GM18499 (cell line): ENCODE measurements around the gene ULK4.
A peak's percentile ranks its signal among the peaks of the same experiment; 100 is the strongest.
"Not testable (repeated sequence)": the region's sequence is repeated elsewhere in the genome, so short reads cannot be mapped to it uniquely, and the experiment has no call there.

Source experiments
- ATAC-seq: cut with Tn5 transposase; IDR thresholded peaks from one replicate; pipeline ENCODE4 v1.9.1; 2021; ENCODE audit warnings: moderate number of reproducible peaks; ENCODE audit not compliant: insufficient read depth, unreplicated experiment

ULK4 gene

DNA sequence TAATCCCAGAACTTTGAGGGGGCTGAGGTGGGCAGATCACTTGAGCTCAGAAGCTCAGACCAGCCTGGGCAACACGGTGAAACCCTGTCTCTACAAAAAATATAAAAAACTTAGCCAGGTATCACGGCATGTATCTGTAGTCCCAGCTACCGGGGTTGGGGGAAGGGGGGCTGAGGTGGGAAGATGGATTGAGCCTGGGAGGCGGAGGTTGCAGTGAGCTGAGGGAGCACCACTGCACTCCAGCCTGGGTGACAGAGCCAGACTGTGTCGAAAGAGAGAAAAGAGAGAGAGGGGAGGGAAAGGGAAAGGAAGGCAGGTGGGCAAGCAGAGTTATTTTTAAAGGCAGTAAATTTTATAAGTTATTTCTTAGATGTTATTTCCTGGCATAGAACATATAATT is 368.1 kb downstream of the ULK4 start:
- no peak for ATAC-seq

DNA sequence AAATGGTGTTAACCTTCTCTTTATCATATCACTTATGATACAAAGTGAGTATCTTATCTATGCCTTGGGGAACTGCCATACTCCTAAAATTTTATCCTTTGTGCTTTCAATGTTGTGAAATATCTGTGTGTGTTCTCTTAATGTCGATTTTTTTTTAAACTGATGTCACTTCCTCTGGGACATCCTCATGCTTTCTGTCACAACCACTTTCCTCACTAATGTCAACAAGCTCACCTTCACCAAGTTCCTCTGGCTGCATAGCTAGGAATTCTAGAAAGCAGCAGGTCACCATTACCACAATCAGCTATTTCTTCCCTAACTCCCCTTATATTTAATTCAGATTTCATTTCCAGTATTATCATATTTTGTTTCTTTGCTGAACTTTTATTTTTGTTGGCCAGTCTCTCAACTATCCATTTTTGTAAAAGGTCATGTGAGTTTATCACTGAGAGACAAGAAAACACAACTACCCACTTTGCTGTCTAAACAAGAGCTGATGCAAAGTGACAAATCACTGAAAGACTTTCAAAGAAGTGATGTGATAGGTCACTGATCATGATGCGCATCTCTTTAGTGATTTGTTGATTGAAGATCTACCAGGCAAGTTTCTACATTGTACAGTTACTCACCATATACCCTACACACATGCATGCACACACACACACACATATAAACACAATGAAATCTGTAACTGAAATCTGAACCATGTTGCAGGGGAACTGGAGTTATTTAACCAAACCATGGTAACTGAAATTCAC is 369.0 kb downstream of the ULK4 start:
- ATAC-seq: no peak

DNA sequence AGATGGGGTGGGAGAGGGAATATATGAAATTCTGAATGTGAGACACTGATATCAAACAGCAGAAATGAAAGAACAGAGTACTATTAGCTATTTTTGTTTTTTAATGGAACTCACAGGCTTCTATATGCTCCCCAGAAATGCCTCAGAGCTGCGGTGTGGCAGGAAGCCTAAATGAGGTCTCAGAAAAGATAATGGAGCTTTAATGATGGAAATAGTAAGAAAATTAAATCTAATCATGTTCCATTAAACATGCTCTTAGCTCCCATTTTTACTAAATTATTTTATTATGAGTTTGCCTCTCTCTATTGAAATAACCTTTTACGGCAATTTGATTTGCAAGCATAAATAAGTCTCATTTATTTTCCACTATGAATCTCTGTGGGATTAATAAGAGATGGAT is 378.9 kb downstream of the ULK4 start:
- no peak for ATAC-seq

DNA sequence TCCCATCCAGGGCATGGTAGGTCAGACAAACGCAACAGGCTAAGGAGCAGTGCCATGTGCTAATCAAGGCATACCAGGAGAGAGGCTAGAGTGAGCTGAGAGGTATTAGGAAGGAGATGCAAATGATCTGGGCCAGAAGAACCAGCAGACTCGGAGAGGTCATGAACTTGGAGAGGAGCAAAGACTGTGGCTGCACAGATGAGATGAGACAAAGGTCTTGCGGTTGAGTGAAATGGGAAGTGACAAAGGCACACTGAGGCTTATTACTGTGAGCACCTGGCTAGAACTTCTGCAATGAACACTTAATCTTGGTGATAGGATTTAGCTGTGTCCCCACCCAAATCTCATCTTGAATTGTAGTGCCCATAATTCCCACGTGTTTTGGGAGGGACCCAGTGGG is 380.2 kb downstream of the ULK4 start:
- ATAC-seq: peak; percentile 95

DNA sequence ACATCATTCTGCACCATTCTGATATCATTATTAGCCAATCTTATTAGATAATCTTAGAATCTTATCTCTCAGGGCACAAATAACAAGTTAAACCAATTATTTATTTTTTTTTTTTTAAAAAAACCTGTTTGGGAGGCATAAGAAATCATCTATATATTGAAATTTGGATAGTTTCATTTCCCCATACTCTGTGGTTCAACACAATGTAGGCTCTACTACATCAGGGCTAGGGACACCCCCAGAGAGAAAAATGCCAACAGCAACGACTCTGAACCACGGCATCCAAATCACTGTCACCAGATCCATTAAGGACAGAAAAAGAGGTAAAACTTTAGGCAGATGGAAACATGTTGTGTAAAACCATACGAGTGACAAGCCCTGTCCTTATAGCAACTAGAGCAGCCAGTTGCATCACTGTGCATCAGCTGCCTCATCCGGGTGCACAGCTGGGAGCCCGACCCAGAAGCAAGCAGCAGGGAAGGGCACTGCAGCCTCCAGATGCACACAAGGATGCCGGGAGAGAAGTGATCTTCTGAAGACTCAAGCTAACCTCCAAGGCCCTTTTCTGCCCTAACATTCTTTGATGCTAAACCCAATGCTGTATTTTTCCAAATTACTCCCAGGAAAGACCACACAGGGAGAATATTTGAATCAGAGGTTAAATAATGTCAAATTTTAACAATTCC is 381.5 kb downstream of the ULK4 start:
- ATAC-seq: no peak

DNA sequence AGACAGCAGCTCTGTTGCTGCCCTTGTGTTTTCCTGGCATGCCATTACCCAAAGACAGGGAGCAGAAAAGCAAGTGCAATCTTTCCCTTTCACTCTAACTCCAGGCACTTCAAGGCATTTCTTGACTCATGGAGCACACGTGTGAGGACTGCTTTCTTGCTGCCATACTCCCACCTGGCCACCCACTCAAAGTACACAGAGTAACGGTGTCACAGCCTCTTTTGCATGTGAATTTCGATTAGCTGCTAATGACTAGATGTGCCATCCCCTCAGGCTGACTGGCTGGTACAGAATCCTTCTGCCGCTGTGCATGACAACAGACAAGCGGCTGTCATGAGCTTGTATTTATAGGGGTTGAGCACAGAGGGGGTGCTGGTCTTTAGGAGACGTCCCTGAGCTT is 382.0 kb downstream of the ULK4 start:
- no peak for ATAC-seq

DNA sequence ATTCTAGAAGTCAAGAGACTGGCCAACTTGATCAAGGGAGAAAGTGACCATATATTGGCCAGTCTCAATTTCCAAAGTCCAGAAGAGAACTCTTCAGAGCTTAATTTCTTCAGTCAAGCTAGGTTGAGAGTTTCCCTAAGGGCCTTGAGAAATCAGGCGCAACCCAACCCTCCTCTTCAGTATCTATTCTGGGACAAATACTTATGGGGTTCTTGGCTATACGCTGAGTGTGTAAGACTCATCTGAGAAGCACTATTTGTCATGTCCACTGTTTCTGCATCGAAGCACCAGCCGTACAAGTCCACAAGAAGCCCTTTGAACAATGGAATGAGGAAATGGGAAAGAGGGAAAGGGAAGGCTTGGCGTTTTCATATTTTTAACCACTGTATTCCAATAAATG is 383.1 kb downstream of the ULK4 start:
- ATAC-seq: no peak

DNA sequence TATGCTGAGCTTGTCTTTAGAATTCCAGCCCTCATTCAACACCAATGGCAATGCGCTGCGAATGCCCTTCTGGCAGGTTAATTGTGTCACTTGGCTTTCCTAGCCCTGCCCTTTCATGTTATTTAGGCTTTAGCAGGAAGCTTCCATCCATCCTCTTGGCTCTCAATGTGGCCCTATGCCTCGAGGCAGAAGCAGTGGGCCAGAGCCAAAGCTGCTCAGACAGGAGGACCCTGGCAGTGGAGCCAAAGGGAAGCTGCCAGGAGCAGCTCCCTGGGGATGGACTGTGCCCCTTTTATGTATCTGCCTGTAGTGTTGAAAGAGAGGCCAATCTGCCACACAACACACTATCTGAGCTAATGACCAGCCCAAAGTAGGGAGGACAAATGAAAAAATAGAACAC is 386.2 kb downstream of the ULK4 start:
- ATAC-seq: no peak

DNA sequence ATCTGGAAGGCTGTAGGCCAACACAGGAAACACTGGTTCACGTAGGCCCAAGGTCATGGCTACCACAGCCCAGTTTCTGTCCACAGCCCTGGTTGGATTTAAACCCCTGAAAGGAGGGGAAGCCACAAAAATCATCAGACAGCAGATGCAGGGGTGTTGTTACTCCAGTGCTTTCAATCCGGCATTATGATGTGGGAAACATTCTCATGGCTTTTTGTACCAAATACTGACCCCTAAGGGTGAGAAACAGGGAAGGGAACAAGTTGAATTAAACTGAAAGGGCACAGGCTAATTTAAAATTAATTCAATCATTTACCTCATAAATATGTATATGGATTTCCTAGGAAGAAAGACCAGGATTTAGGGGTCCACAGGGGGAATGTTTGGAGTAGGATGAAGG is 387.0 kb downstream of the ULK4 start:
- no peak for ATAC-seq

DNA sequence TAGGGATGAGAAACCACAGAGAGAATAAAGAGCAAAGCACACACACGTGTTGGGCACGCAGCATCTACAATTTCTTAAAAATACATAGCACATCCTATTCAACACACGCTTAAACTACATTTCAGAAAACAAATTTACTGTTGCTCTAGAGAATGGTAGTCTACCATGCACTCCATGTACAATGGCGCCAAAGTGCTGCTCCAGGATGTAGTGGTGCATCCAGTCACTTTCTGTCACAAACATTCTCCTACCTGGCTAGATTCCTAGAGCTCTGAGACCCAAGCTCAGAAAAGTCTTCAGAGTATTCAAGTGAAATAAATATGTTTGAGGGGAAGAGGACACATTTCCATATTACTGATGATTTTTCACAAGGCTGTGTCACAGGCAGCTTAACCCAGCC is 388.3 kb downstream of the ULK4 start:
- ATAC-seq: no peak

DNA sequence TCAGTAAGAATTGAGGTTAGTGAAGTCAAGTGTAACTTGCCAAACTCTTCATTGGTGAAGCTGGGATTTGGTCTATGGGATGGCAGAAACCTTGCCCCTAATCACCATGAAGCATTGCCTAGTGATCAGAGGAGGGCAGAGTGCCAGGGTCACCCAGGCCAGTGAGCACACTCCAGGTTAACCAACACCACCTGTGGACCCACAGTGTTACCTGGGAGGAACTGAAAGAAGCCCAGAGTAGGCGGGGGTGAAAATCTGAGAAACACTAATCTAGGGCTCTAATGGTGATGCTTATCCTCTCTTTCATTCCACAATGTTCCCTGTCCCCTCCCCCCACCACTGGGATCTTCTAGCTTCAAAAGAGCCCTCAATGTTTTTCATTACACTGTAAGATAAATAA is 389.8 kb downstream of the ULK4 start:
- no peak for ATAC-seq

DNA sequence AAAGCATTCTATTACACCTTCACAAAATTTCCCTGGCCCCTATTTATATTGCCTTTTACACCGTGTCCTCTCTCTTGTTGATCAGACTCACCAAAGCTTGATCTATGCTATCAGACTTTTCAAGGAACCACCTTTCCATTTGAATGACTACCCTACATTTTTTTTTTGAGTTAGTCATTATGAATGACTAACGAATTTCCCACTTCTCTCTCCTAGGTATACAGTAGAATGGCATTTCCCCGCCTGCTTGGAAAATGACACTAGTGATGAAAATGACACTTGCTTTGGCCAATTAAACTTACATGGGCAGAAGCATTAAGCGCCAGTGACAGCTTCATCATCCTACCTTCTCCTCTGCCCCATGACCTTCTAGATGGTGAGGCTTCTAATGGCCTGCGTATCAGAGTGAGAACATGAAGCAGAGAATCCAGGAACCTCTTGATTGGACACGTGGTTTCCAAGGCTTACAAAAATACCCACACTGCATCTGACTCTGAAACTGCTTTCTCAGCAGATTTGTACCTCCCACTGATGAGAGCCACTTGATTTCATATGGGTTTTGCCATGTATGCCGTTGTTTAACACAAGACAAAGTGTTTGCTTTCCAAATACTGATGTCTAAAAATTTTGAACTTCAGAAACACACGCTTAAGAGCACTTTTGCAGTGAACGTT is 392.1 kb downstream of the ULK4 start:
- ATAC-seq: no peak

DNA sequence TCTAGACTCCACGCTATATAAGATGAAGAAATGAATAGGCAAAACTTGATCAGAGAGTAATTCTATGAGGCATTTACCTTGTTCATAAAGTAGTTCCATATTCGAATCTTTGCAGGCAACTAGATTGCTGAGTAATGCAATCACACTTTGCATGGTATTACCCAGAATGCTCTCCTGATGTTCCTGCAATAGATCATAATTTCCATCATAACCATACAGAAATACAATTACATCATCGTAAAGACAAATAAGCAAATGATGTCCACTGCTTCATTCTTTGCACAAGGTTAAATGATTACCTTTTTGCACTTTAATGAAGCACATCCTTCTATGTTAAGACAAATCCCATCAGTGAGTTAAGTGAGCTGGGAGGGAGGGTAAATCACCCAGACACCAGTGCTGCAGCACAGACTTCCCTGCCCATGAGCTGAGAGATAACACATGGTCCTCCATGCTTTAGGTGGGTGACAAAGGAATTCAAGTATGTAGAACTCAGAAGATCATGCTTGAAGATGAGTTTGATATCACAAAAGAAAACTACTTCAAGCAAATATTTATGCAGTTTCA is 395.9 kb downstream of the ULK4 start:
- ATAC-seq: no peak

DNA sequence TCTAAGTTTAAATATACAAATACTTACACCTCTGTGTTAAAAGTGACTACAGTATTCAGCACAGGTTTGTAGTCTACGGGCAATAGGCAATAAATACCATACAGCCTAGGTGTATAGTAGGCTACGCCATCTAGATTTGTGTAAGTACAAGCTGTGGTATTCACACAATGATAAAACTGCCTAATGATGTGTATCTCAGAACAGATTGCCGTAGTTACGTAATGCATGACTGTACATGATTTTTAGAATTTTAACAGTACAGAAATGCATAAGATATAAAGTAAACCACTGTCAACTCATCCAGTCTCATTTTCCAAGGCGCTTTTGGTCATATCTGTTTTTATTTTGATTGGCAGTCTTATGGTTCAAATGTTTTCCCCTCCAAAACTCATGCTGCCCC is 396.9 kb downstream of the ULK4 start:
- no peak for ATAC-seq

DNA sequence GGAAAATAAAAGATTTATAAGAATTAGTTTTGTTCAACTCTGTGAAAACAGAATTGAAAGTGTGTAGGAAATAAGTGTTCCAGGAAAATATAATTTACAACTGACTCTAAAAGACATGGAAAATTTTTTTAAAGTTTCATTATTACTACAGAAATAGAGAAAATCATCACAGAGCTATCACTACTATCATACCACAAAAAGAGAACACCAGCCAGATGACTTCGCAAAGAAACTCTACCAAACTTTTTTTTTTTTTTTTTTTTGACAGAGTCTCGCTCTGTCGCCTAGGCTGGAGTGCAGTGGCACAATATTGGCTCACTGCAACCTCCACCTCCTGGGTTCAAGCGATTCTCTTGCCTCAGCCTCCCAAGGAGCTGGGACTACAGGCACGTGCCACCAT is 405.7 kb downstream of the ULK4 start:
- not testable (repeated sequence) for ATAC-seq

DNA sequence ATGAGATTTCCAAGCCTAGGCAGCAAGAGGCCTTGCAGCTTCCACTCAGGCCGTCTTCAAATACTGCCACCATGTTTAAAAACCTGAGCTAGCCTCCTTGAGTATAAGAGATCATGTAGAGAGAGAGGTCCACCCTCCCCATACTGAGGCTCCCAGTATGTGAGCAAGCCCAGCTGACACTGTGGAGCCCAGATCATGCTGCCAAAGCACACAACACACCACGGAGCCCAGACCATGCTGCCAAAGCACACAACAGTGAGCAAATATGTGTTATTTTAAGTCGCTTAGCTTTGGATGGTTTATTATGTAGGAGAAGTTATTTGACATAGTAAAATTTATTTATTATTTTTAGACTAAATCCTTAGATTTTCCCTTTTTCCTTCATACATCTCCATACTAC is 428.9 kb downstream of the ULK4 start:
- ATAC-seq: no peak

DNA sequence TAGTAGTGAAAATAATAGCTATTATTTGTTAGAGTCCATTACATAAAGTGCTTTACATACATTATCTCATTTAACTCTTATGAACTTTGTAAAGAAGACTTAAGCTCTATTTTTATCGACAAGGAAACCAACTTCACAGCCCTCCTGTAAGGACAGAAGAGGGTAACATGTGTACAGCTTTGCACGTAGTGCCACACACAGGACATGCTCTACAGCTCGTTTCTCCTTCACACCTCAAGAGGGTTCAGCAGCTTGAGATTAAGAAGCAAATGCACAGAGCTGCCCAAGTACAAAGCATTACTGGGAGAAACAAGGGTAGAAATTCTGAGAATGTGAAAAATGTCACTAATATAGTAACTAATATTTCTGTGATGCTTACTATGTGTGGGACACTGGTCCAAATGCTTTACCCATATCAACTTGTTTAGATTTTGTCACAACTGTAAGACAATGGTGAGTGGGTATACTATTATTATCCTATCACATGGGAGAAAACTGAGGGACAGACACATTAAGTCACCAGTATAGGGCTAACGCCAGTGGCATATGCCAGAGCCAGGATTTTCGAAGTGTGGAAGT is 434.8 kb downstream of the ULK4 start:
- ATAC-seq: no peak

DNA sequence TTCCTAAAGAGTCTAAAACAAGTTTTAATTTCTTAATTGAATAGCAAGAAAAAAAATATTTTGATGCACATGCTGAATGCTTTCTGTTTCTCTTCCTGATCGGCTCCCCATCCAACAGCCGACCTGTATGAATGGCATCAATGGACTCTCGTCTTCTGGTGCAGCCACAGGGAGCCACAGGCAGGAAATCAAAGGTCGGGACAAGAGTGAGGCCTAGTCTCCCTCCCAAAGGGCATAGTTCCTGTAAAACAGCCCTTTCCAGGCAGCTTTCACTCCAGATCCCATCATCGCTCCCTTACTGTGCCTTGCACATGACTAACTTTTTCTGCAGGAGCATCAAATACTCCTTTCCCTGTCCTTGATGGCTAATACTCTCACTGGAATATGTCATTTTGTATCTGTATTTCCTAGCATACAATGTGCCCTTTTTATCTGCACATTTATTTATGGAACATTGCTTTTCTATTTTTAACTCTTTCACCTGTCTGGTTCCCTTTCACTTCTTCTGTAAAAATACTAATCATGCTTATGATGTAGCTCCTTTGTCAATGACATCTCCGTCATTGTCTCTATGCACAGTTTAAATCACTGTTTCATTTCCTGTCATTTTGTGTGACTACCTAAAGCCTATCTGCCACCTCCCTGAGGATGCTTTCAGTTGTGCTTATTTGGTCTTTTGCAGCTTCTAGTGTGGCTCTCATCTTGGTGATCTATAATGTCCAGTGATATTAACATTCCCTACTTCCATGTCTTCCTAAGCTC is 436.4 kb downstream of the ULK4 start:
- ATAC-seq: no peak

DNA sequence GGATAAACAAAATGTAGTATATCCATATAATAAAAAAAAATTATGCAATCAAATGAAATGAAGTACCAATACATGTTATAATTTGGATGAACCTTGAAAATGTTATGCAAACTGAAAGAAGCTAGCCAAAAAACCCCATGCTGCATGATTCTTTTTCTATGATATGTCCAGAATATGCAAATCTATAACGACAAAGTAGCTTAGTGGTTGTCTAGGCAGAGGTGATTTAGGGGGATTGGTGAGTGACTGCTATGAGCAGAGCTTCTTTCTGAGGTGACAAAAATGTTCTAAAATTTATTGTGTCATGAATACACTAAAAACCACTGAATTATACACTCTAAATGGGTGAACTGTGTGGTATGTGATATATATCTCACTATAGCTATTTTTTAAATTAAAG is 438.0 kb downstream of the ULK4 start:
- ATAC-seq: no peak

DNA sequence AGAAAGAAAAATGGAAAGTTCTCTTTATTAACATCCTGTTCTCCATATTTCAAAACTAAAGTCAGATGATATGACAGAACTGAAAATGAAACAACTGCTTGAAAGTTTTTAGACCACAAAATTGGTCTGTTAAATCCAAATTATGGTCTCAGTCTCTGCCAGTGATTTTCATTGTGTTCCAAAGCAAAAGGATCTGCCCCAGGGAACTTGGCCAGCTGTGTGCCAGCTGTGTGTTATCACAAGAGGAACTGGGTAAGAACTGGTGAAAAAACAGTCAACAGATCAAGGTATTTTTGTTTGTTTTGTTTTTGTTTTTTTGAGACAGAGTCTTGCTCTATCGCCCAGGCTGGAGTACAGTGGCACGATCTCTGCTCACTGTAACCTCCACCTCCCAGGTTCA is 439.3 kb downstream of the ULK4 start:
- ATAC-seq: peak; percentile 57
